Measurements from ENCODE around the gene DGCR8. TPM values are rescaled to one million over a fixed set of nuclear protein-coding genes. Genes with fewer than 3 reads are reported as not detected.
"Not testable (repeated sequence)": the region's sequence is repeated elsewhere in the genome, so short reads cannot be mapped to it uniquely, and the experiment has no call there.

DGCR8 gene
- total RNA-seq, 1 donor, result 7.9 TPM

- Histone ChIP-seq H3K4me3 (ENCODE audit: low read length) (no peak overlapping the region), H3K9me3 (ENCODE audit: low read depth, low read length) (no peaks in the 10 kb centered on the region), H3K27me3 (ENCODE audit: insufficient read depth, low read length) (no peaks in the 10 kb centered on the region), H3K4me1 (ENCODE audit: insufficient read depth, low read length) (no peaks in the 10 kb centered on the region)
These were observed 20.9 kb upstream of the DGCR8 start for GRCh38 chr22:20058989-20059770.

DNA sequence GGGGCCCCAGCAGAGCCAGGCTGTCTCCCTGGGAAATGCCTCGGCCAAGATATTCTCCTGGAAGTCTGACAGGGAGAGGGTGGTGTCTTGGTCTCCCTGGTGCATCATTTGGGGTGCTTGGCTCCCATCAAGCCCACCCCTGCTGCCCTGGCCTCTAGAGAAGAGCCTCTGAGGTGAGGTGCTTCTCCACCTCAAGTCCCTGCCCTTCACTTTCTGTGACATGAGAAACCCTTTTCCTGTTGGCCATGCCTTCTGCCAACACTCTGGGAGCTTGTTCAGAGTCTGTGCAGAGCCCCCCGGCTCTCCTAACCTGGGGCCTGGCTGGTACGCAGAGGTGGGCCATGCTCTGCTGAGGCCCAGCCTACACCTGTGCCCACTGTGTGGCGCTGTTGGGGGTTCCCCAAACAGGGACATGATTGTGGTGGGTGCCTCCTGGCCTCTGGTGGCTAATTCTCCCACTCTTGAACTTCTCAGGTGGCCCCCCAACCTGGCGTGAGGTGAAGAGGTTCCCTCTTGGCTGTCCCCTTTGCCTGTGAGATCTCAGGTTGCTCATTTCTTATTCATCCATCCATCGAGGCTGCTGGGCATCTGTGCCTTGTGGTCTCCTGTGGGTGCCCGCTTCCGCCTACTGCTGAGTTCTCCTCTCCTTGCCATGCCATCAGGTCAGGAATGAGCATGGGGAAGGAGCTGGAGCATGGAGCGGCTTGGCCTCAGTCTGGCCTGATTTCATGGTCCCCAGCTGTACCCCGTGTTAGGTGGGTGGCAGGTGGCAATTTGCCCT is 19.2 kb upstream of the DGCR8 start:
- no peaks in the 10 kb centered on the region for H3K9me3 ChIP-seq (ENCODE audit: low read depth, low read length)
- no peaks in the 10 kb centered on the region for H3K27me3 ChIP-seq (ENCODE audit: insufficient read depth, low read length)
- H3K4me1 ChIP-seq (ENCODE audit: insufficient read depth, low read length), result no peaks in the 10 kb centered on the region

DNA sequence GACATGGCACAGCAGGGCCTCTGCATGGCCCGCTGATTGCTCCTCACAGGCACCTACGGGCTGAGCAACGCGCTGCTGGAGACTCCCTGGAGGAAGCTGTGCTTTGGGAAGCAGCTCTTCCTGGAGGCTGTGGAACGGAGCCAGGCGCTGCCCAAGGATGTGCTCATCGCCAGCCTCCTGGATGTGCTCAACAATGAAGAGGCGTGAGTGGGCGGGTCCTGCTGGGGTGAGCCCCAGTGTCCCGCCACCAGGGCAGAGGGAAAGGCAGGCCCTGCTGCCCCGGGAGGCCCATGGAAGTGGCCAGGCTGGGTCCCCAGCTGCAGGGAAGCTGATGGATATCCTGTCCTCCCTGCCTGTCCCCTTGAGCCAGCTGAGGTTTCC is 18.6 kb upstream of the DGCR8 start:
- no peaks in the 10 kb centered on the region for H3K4me1 ChIP-seq (ENCODE audit: insufficient read depth, low read length)
- H3K27me3 ChIP-seq (ENCODE audit: insufficient read depth, low read length), result no peaks in the 10 kb centered on the region
- H3K4me3 ChIP-seq (ENCODE audit: low read length), result no peak overlapping the region
- H3K9me3 ChIP-seq (ENCODE audit: low read depth, low read length), result no peaks in the 10 kb centered on the region

More for the DNA sequence above, 19.2 kb upstream of the DGCR8 start:
- no peak overlapping the region for H3K4me3 ChIP-seq (ENCODE audit: low read length)

- Histone ChIP-seq H3K4me1 (ENCODE audit: insufficient read depth, low read length) (no peaks in the 10 kb centered on the region), H3K27me3 (ENCODE audit: insufficient read depth, low read length) (no peaks in the 10 kb centered on the region), H3K9me3 (ENCODE audit: low read depth, low read length) (no peaks in the 10 kb centered on the region)
These were observed 17.8 kb upstream of the DGCR8 start for GRCh38 chr22:20062043-20062765.

DNA sequence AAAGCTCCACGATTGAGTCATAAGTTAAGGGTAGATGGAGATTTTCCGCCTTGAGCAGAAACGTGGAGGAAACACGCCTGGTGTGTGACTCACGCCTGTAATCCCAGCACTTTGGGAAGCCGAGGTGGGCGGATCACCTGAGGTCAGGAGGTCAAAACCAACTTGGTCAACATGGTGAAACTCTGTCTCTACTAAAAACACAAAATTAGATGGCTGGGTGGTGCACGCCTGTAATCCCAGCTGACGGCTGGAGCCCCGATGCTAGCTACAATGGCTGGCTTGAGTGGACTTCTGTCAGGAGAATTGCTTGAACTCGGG is 17.3 kb upstream of the DGCR8 start:
- Histone ChIP-seq H3K27me3 (ENCODE audit: insufficient read depth, low read length) (no peaks in the 10 kb centered on the region), H3K4me3 (ENCODE audit: low read length) (no peak overlapping the region), H3K4me1 (ENCODE audit: insufficient read depth, low read length) (no peaks in the 10 kb centered on the region), H3K9me3 (ENCODE audit: low read depth, low read length) (no peaks in the 10 kb centered on the region)

More at GRCh38 chr22:20062043-20062765, 17.8 kb upstream of the DGCR8 start:
- no peak overlapping the region for H3K4me3 ChIP-seq (ENCODE audit: low read length)

- Histone ChIP-seq H3K9me3 (ENCODE audit: low read depth, low read length) (no peaks in the 10 kb centered on the region), H3K4me1 (ENCODE audit: insufficient read depth, low read length) (no peaks in the 10 kb centered on the region), H3K4me3 (ENCODE audit: low read length) (no peak overlapping the region), H3K27me3 (ENCODE audit: insufficient read depth, low read length) (no peaks in the 10 kb centered on the region)
These were observed 16.5 kb upstream of the DGCR8 start for GRCh38 chr22:20063271-20064139.

- Histone ChIP-seq H3K4me1 (ENCODE audit: insufficient read depth, low read length) (no peaks in the 10 kb centered on the region), H3K9me3 (ENCODE audit: low read depth, low read length) (no peaks in the 10 kb centered on the region), H3K4me3 (ENCODE audit: low read length) (no peak overlapping the region), H3K27me3 (ENCODE audit: insufficient read depth, low read length) (no peaks in the 10 kb centered on the region)
These were observed 15.9 kb upstream of the DGCR8 start for GRCh38 chr22:20064140-20064480.

GRCh38 chr22:20064545-20065262 is 15.3 kb upstream of the DGCR8 start:
- Histone ChIP-seq H3K27me3 (ENCODE audit: insufficient read depth, low read length) (no peaks in the 10 kb centered on the region), H3K4me1 (ENCODE audit: insufficient read depth, low read length) (no peaks in the 10 kb centered on the region), H3K4me3 (ENCODE audit: low read length) (no peak overlapping the region), H3K9me3 (ENCODE audit: low read depth, low read length) (no peaks in the 10 kb centered on the region)

- Histone ChIP-seq H3K27me3 (ENCODE audit: insufficient read depth, low read length) (no peaks in the 10 kb centered on the region), H3K4me1 (ENCODE audit: insufficient read depth, low read length) (no peaks in the 10 kb centered on the region), H3K9me3 (ENCODE audit: low read depth, low read length) (no peaks in the 10 kb centered on the region), H3K4me3 (ENCODE audit: low read length) (no peak overlapping the region)
These were observed 14.0 kb upstream of the DGCR8 start for GRCh38 chr22:20065896-20066616.

- no peaks in the 10 kb centered on the region for H3K9me3 ChIP-seq (ENCODE audit: low read depth, low read length)
- H3K4me1 ChIP-seq (ENCODE audit: insufficient read depth, low read length), result no peaks in the 10 kb centered on the region
- no peaks in the 10 kb centered on the region for H3K27me3 ChIP-seq (ENCODE audit: insufficient read depth, low read length)
- H3K4me3 ChIP-seq (ENCODE audit: low read length), result no peak overlapping the region
These were observed 13.2 kb upstream of the DGCR8 start for GRCh38 chr22:20066617-20067383.

GRCh38 chr22:20067384-20067682 is 12.7 kb upstream of the DGCR8 start:
- H3K4me3 ChIP-seq (ENCODE audit: low read length); H3K9me3 ChIP-seq (ENCODE audit: low read depth, low read length); H3K27me3 ChIP-seq (ENCODE audit: insufficient read depth, low read length); H3K4me1 ChIP-seq (ENCODE audit: insufficient read depth, low read length): not testable (repeated sequence)

- no peak overlapping the region for H3K4me3 ChIP-seq (ENCODE audit: low read length)
- H3K27me3 ChIP-seq (ENCODE audit: insufficient read depth, low read length), result no peaks in the 10 kb centered on the region
- H3K9me3 ChIP-seq (ENCODE audit: low read depth, low read length), result no peaks in the 10 kb centered on the region
- no peaks in the 10 kb centered on the region for H3K4me1 ChIP-seq (ENCODE audit: insufficient read depth, low read length)
These were observed 11.4 kb upstream of the DGCR8 start for GRCh38 chr22:20068640-20069039.

DNA sequence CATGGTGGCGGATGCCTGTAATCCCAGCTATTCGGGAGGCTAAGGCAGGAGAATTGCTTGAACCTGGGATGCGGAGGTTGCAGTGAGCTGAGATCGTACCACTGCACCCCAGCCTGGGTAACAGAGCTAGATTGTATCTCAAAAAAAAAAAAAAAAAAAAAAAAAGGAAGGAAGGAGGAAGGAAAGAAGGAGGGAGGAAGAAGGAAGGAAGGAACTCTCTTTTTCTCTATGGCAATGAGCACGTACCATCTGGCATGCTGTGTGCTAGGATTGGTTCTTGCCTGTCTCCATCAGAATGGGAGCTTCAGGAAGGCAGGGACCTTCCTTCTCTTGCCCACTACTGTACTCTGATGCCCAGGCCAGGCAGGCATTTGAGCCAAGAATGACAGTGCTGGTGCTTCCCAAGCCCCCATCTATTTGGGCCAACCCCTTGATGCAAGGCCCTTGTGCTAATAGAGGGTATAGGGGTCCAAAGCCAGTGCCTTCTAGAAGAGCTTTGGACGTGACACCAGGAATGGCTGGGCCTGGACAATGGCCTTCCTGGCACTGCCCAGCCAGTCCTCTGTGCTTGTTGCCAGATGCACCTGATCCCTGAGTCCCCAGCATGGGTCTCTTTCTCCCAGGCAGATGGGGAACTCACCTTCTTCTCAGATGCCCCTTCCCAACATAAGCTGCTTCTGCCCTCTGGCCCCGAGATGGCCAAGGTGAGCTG is 10.6 kb upstream of the DGCR8 start:
- Histone ChIP-seq H3K4me1 (ENCODE audit: insufficient read depth, low read length) (no peaks in the 10 kb centered on the region), H3K9me3 (ENCODE audit: low read depth, low read length) (no peaks in the 10 kb centered on the region), H3K4me3 (ENCODE audit: low read length) (no peak overlapping the region), H3K27me3 (ENCODE audit: insufficient read depth, low read length) (no peaks in the 10 kb centered on the region)
